Astrocyte of the cerebellum (primary cell): ENCODE data around the gene EMID1.

Experiments used
- DNase-seq: peaks from one replicate; pipeline ENCODE4 v3.0.0-alpha.2; 2011; ENCODE audit warnings: low read depth
- H3K4me3 ChIP-seq: 2 replicates; pipeline ENCODE4 v1.5.1; 2011; ENCODE audit warnings: mild to moderate bottlenecking, low read depth, low read length, moderate library complexity
- CTCF ChIP-seq: IDR thresholded peaks from 2 replicates; pipeline ENCODE4 v1.5.1; 2012; ENCODE audit warnings: low read length, low read depth, moderate library complexity, mild to moderate bottlenecking; ENCODE audit errors: missing control alignments
- in situ Hi-C: cut with HindIII; loops from 2 replicates; pipeline ENCODE4 v1.10.0; 2017; ENCODE audit warnings: low sequenced_read_pairs

EMID1 gene

DNA sequence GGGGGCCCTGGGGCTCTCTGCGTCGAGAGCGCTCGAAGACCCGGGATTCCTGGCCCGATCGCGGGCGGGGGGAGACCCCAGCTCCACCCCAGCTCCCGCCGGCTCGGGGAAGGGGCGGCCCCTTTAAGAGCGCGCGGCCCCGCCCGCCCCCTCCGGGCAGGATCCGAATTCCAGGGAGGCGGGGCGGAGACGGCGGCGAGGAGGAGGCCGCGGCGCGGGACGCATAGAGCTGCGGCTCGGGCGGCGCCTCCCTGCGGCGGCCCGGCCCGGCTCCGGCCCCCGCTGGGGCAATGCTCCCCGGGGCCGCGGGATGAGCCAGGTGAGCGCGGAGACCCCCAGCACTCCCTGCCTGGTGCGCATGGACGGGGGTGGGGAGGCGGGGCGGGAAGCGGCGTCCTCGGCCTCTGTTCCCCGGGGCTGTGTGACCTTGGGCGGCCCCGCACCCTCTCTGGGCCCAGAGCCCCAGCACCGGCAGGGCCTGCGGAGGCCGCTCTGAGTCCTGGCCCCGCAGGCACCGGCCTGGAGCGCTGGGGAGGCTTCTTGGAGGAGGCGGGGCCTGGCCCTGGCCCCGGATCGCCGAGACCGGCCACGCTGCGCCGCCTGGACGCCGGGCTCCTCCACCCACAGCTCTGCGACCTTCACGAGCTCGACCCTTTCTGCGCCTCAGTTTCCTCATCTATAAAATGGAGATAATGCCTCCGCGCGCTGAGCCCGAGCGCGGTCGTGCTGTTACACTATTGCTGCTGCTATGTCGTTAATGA lies 101.3 kb downstream of the EMID1 start:
- H3K4me3 ChIP-seq: peak overlapping the region; percentile 66
- TF ChIP-seq CTCF: no peak
- DNase-seq: no peak

DNA sequence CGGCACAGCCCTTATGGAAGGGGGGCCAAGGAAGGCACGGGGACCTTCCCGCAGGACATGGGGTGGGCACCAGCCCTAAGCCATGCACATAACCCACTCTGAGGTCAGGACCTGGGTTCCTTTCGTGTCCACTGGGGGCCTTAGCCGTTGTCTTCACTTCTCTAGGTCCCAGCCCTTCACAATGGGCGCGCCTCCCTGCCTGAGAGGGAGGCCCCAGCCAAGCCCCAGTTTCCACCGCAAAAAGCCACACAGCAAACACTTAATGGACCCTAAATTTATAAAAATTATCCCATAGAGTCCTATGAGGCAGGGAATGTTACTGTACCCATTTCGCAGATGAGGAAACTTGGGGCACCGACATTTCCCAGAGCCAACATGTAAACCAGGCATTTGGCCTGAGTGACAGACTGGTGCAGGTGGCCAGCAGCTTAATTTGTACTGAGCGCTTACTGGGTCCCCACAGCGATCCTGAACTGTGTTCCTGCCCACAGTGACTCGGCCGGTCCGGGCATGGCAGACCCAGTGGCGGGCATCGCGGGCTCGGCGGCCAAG lies 102.0 kb downstream of the EMID1 start:
- peak overlapping the region; percentile 66 for H3K4me3 ChIP-seq
- no peak for TF ChIP-seq CTCF
- DNase-seq: no peak
- in situ Hi-C loops: no loop called here

More for the DNA sequence above, 101.3 kb downstream of the EMID1 start:
- in situ Hi-C loops: no loop called here

DNA sequence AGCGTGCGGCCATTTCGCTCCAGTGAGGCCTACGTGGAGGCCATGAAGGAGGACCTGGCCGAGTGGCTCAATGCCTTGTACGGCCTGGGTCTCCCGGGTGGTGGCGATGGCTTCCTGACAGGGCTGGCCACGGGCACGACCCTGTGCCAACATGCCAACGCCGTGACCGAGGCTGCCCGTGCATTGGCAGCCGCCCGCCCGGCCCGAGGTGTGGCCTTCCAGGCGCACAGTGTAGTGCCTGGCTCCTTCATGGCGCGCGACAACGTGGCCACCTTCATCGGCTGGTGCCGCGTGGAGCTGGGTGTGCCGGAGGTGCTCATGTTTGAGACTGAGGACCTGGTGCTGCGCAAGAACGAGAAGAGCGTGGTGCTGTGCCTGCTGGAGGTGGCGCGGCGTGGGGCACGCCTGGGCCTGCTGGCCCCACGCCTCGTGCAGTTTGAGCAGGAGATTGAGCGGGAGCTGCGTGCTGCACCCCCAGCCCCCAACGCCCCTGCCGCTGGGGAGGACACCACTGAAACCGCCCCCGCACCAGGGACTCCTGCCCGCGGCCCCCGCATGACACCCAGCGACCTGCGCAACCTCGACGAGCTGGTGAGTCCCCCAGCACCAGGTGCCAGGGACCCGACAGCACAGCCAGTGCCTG lies 102.6 kb downstream of the EMID1 start:
- TF ChIP-seq CTCF: no peak
- in situ Hi-C loops: no loop called here
- H3K4me3 ChIP-seq: peak overlapping the region; percentile 66
- DNase-seq: no peak

DNA sequence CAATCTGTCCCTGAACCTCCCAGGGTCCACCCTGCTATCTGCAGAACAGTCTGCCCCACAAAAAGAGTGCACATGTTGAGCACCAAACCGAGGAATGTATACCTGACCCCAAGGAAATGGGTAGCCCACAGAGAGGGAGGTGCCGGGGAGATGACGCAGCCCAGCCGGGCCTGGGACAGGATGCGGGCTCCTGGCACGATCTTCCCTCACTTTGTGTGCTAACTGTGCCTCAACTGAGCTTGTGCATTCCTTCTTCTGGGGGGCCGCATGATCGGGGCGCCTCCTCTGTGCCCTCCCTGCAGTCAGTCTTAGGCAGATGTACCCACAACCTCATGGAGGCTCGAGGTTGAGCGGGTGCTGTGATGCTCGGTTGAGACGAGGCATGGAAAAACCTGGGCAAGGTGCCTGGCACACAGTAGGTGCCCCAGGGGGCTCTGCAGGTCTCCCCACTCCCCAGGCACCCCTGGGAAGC lies 103.1 kb downstream of the EMID1 start:
- peak; percentile 73 for DNase-seq
- peak overlapping the region; percentile 66 for H3K4me3 ChIP-seq
- in situ Hi-C loops: no loop called here
- TF ChIP-seq CTCF: no peak
